Activated CD4-positive, alpha-beta memory T cell treated with anti-CD3 and anti-CD28 coated beads for 36 hours (primary cell): ENCODE data around the gene UBC. TPM values are rescaled to one million over a fixed set of nuclear protein-coding genes. Genes with fewer than 3 reads are reported as not detected.
"Not testable (repeated sequence)": the region's sequence is repeated elsewhere in the genome, so short reads cannot be mapped to it uniquely, and the experiment has no call there.

Source experiments
- CTCF ChIA-PET: fragments of 350-600 bp; sonication (Branson Sonifier 250); formaldehyde crosslinking; loops from one replicate; lab custom pipeline; 2021; ENCODE audit warnings: antibody characterized with exemption, inconsistent platforms; lab: Charles Lee
- POLR2A ChIA-PET: fragments of 350-600 bp; sonication (Branson Sonifier 250); formaldehyde crosslinking; loops from one replicate; lab custom pipeline; 2021; ENCODE audit warnings: antibody characterized with exemption; lab: Charles Lee
- DNase-seq: peaks from one replicate; pipeline ENCODE4 v3.0.0-alpha.2; 2020
- H3K27ac Mint-ChIP-seq: one replicate; pipeline ENCODE4 v1.8.0; 2021; ENCODE audit warnings: mixed read lengths
- H3K27me3 Mint-ChIP-seq: one replicate; pipeline ENCODE4 v1.8.0; 2021; ENCODE audit warnings: mixed read lengths
- H3K36me3 Mint-ChIP-seq: one replicate; pipeline ENCODE4 v1.8.0; 2021; ENCODE audit warnings: mixed read lengths
- H3K4me1 Mint-ChIP-seq: one replicate; pipeline ENCODE4 v1.8.0; 2021; ENCODE audit warnings: low read depth, mixed read lengths
- H3K4me3 Mint-ChIP-seq: one replicate; pipeline ENCODE4 v1.8.0; 2021; ENCODE audit warnings: mild to moderate bottlenecking, mixed read lengths
- H3K9me3 Mint-ChIP-seq: one replicate; pipeline ENCODE4 v1.8.0; 2021; ENCODE audit warnings: mixed read lengths
- intact Hi-C: fragments of 100-400 bp; cut with micrococcal nuclease; formaldehyde crosslinking; loops from one replicate; pipeline ENCODE4 v1.15.1; 2023
- total RNA-seq, 2 experiments: library from RNA; stranded (reverse); gene quantifications; one replicate each; pipeline ENCODE4 v1.2.3, GENCODE V29; 2021

UBC gene
- total RNA-seq, 2 experiments from 2014 or later = 940 to 950 TPM

GRCh38 chr12:124898923-124899294 is 15.5 kb downstream of the UBC start:
- no peak overlapping the region for H3K4me3 Mint-ChIP-seq
- H3K27ac Mint-ChIP-seq = no peak overlapping the region
- no peaks in the 10 kb centered on the region for H3K9me3 Mint-ChIP-seq

DNA sequence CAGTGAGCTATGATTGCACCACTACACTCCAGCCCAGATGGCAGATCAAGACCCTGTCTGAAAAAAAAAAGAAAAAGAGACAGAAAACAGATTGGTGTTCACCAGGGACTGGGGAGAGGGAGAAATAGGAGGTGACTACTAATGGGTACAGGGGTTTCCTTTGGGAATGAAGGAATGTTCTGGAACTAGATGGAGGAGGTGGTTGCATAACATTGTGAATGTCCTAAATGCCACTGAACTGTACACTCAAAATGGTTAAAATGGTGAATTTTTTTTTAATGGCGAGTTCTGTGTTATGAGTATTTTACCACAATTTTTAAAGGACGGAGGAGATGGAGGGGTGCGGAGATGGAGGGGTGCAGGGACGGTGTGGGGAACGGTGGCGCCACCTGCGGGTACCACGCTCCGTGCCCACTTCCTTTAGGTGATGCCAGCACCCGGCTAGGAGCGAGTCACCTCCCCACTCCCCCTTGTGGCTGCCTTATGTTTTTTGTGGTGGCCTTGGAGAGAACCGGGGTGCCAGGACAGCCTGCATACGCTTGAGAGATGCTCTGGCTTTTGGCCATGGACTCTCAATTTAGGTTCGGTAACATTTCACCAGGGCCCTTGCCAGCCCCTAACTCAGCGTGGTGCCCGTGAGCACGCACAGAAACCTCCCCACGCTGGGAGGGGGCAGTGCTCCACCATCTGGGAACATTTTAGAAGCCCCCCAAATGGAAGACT is 16.1 kb downstream of the UBC start:
- Mint-ChIP-seq H3K27ac (no peak overlapping the region), H3K4me3 (no peak overlapping the region)
- CTCF ChIA-PET = interaction anchor here (1.0 kb wide), 2 partner anchors 8 to 10 kb away, joined by 3 read pairs; no protein-coding TSS in a partner anchor

More at GRCh38 chr12:124898923-124899294, 15.5 kb downstream of the UBC start:
- Mint-ChIP-seq H3K27me3 (no peaks in the 10 kb centered on the region), H3K4me1 (peaks cover 14% of the 10 kb centered on the region), H3K36me3 (no peaks in the 10 kb centered on the region)
- CTCF ChIA-PET = no interaction called here
- POLR2A ChIA-PET = no interaction called here
- no peak for DNase-seq
- intact Hi-C loops = no loop called here

DNA sequence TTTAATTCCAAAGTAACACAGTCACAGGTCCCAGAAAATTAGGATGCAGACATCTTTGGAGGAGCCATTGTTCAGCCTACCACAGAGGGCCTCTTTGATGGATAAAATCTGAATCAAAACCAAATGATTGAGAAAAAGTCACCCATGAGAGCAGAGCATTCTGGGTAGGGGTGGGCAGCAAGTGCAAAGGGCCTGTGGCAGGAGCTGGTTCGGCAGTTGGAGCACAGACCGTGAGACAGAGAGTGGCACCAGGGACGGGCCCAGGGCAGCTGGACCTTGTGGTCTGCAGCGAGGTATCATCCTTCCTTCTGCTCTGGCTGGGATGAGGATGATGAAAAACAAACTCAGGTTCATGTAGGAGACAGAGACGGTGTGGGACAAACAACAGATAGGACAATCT is 18.0 kb downstream of the UBC start:
- Mint-ChIP-seq H3K36me3 (no peaks in the 10 kb centered on the region), H3K4me1 (peaks cover 16% of the 10 kb centered on the region), H3K9me3 (no peaks in the 10 kb centered on the region), H3K27ac (no peak overlapping the region), H3K4me3 (no peak overlapping the region), H3K27me3 (no peaks in the 10 kb centered on the region)
- intact Hi-C loops = no loop called here
- ChIA-PET POLR2A (interaction anchor here (0.7 kb wide), 1 partner anchor 14 kb away, joined by 3 read pairs; no protein-coding TSS in a partner anchor), CTCF (interaction anchor here (2.6 kb wide), 1 partner anchor 10 kb away, joined by 11 read pairs; no protein-coding TSS in a partner anchor)
- no peak for DNase-seq

More for the DNA sequence above, 16.1 kb downstream of the UBC start:
- Mint-ChIP-seq H3K36me3 (no peaks in the 10 kb centered on the region), H3K9me3 (no peaks in the 10 kb centered on the region), H3K27me3 (no peaks in the 10 kb centered on the region), H3K4me1 (peaks cover 16% of the 10 kb centered on the region)
- DNase-seq = peak; percentile 81
- POLR2A ChIA-PET = no interaction called here
- intact Hi-C loops = no loop called here

GRCh38 chr12:124893792-124894516 is 20.5 kb downstream of the UBC start:
- Mint-ChIP-seq H3K36me3 (no peaks in the 10 kb centered on the region), H3K4me1 (peaks cover 14% of the 10 kb centered on the region), H3K9me3 (no peaks in the 10 kb centered on the region), H3K27me3 (no peaks in the 10 kb centered on the region), H3K4me3 (no peak overlapping the region), H3K27ac (no peak overlapping the region)
- no peak for DNase-seq
- intact Hi-C loops = no loop called here
- ChIA-PET CTCF (no interaction called here), POLR2A (interaction anchor here (0.9 kb wide), 1 partner anchor 21 kb away, joined by 6 read pairs; the partner anchor contains the start of gene UBC)

DNA sequence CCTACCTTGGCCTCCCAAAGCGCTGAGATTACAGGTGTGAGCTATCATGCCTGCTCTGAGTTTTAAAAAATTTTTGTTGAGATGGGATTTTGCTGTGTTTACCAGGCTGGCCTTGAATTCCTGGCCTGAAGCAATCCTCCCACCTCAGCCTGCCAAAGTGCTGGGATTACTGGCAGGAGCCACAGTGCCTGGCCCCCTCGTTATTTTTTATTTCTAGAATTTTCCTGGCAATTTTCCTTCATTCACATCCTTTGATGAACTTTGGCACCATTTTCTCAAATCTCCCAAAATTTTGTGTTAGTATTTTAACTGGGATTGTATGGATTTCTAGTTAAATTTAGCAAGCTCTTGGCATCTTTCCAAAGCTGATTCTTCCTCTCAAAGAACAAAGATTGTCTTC is 26.2 kb downstream of the UBC start:
- Mint-ChIP-seq H3K4me3 (no peak overlapping the region), H3K36me3 (no peaks in the 10 kb centered on the region), H3K4me1 (no peaks in the 10 kb centered on the region), H3K9me3 (no peaks in the 10 kb centered on the region), H3K27ac (no peak overlapping the region), H3K27me3 (no peaks in the 10 kb centered on the region)
- intact Hi-C loops = no loop called here
- no peak for DNase-seq
- ChIA-PET CTCF (interaction anchor here (0.9 to 2.4 kb wide), 2 partner anchors 10 to 18 kb away, joined by 3 to 9 read pairs; no protein-coding TSS in a partner anchor), POLR2A (no interaction called here)

GRCh38 chr12:124887766-124888165 is 26.7 kb downstream of the UBC start:
- CTCF ChIA-PET = interaction anchor here (0.9 to 2.4 kb wide), 2 partner anchors 10 to 19 kb away, joined by 3 to 9 read pairs; no protein-coding TSS in a partner anchor
- H3K4me3 Mint-ChIP-seq, H3K27me3 Mint-ChIP-seq, H3K36me3 Mint-ChIP-seq, intact Hi-C loops, H3K9me3 Mint-ChIP-seq, DNase-seq, POLR2A ChIA-PET, H3K27ac Mint-ChIP-seq, H3K4me1 Mint-ChIP-seq: not testable (repeated sequence)

DNA sequence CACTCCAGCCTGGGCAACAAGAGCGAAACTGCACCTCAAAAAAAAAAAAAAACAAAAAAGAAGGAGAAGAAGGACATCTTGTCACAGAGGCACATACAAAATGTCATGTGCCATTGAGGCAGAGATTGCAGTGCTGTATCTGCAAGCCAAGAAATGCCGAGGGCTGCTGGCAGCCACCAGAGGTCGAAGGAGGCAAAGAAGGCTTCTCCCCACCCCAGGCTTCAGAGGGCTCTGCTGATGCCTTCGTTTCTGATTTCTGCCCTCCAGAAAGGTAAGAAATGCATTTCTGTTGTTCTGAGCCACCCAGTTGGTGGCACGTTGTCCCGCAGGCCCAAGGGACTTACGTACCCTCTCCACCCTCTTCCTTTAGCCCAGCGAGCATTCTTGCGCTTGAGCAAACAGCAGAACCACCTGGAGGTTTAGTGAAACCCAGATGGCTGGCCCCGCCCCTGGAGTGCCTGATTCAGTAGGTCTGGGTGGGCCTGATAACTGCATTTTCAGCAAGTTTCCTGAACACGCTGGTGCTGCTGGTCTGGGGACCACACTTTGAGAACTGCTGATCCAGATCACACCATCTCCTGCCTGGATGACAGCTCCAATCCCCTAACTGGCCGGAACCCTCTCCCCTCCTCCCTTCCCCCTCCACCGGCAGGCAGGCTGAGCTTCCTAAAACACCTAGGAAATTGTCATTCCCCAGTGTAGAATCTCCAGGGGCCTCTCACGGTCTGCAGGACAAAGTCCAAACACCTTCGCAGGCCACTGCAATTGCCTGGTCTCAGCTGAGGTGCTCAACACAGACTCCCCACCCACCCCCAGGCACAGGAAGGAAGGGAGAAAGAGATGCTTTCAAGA is 29.6 kb downstream of the UBC start:
- H3K9me3 Mint-ChIP-seq = no peaks in the 10 kb centered on the region
- intact Hi-C loops = no loop called here
- no peak for DNase-seq
- H3K27ac Mint-ChIP-seq = no peak overlapping the region
- no peak overlapping the region for H3K4me3 Mint-ChIP-seq
- H3K4me1 Mint-ChIP-seq = peaks cover 8% of the 10 kb centered on the region
- H3K36me3 Mint-ChIP-seq = no peaks in the 10 kb centered on the region
- no peaks in the 10 kb centered on the region for H3K27me3 Mint-ChIP-seq
- ChIA-PET CTCF (interaction anchor here (0.9 kb wide), 1 partner anchor 56 kb away, joined by 3 read pairs; no protein-coding TSS in a partner anchor), POLR2A (no interaction called here)

DNA sequence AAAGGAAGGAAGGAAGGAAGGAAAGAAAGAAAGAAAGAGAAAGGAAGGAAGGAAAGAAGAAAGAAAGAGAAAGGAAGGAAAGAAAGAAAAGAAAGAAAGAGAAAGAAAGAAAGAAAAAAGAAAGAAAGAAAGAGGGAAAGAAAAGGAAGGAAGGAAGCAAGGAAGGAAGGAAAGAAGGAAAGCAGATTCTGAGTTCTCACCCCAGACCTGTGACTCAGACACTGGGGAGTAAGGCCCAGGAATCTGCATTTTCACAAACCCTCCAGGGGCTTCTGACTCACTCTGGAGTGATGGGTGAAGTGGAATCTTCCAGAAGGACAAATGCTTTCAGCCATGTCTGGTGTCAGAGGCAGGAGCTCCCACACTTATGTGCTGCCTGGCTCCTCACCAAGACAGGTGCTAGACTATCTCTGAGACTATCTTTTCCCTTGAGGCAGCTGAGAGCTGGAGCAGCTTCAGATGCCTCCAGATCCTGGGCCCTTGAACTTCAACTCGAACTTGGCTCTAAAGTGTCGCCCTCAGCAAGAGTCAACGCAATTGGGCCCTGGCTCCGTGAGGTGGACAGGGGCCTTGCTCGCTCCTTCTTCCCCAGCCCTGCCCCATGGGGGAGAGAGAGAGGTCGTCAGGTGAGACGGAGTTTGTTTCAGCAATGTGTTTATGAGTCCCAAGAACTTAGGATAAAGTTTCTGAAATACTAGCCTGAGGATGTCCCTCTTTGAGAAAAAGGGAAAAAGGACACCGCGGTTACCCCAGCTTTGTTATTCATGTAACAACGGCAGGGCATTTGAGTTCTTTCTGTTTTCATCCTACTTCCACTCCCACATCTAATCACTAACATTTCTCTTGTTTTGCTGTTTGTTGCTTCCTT is 31.0 kb downstream of the UBC start:
- H3K36me3 Mint-ChIP-seq = no peaks in the 10 kb centered on the region
- intact Hi-C loops = no loop called here
- ChIA-PET CTCF (no interaction called here), POLR2A (no interaction called here)
- peaks cover 8% of the 10 kb centered on the region for H3K4me1 Mint-ChIP-seq
- H3K27ac Mint-ChIP-seq = no peak overlapping the region
- H3K9me3 Mint-ChIP-seq = no peaks in the 10 kb centered on the region
- H3K4me3 Mint-ChIP-seq = no peak overlapping the region
- no peaks in the 10 kb centered on the region for H3K27me3 Mint-ChIP-seq
- no peak for DNase-seq

DNA sequence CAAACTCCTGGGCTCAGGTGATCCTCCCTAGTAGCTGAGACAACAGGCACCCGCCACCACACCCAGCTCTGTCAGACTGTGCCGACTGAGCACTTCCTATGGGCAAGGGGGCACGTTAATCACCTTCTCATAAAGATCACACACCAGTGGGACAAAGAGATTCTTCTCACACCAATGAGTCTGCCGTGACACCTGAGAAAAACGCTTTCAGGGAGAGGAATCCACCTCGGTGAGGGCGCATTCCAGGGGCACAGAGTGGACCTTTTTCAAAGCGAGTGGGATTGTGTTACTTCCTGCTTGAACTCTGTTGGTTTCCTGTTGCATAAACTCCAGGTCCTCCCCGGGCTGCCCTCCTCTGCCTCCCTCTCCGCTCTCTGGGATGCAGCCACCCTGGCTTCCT is 33.3 kb downstream of the UBC start:
- H3K27ac Mint-ChIP-seq = no peak overlapping the region
- no peaks in the 10 kb centered on the region for H3K36me3 Mint-ChIP-seq
- no peaks in the 10 kb centered on the region for H3K27me3 Mint-ChIP-seq
- intact Hi-C loops = no loop called here
- no peaks in the 10 kb centered on the region for H3K9me3 Mint-ChIP-seq
- ChIA-PET POLR2A (no interaction called here), CTCF (no interaction called here)
- no peak overlapping the region for H3K4me3 Mint-ChIP-seq
- no peak for DNase-seq
- peaks cover 8% of the 10 kb centered on the region for H3K4me1 Mint-ChIP-seq

- H3K4me1 Mint-ChIP-seq, H3K9me3 Mint-ChIP-seq, CTCF ChIA-PET, H3K4me3 Mint-ChIP-seq, intact Hi-C loops, H3K27ac Mint-ChIP-seq, H3K36me3 Mint-ChIP-seq, H3K27me3 Mint-ChIP-seq: not testable (repeated sequence)
- DNase-seq = peak; percentile 16
- POLR2A ChIA-PET = interaction anchor here (1.1 kb wide), 1 partner anchor 31 kb away, joined by 3 read pairs; no protein-coding TSS in a partner anchor
These were observed 34.1 kb downstream of the UBC start for GRCh38 chr12:124880335-124880734.
